ENCODE measurements around the gene PGM5. TPM values are rescaled to one million over a fixed set of nuclear protein-coding genes. Genes with fewer than 3 reads are reported as not detected.

PGM5 gene
- total and polyA plus RNA-seq, 2 donors (not counting 3 experiments of a cell fraction or from before 2014, with no cell fraction given), result 0.14 to 1.9 TPM

DNA sequence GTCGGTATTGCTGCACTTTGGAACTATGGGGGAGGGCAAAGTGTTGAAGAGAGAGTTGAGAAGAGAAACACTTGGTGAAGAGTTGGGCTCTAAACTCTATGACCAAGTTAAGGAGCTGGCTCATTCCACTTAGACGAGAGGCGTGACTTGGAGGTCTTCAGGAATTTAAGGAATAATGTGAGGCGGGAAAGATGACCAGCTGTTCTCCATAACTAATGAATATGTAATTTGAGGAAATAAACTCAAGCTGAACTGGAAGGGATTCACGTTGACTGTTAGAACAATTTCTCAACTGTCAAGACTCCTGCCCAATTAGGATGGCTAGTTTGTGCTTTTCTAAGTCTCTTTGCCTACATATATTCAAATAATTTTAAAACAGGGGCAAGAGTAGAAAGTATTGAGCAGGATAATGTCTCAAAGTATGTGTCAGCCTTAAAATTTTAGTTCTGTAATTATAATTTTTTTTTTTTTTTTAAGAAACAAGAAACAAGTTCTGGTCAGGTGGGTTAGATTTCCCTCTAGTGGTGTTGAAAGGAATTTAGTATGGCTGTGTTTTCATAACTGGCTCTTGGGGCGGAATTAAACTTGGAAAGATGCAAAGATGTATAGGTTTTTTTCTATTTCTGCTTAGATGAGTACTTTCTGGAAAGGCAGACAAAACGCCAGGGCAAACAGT lies 150.9 kb downstream of the PGM5 start:
- peak; percentile 14 for DNase-seq (ENCODE audit: low read depth, low spot score)
- no peak overlapping the region for H3K4me2 ChIP-seq (ENCODE audit: insufficient read depth, low read length)
- dilution Hi-C loops (cut with MboI; ENCODE audit: extremely low pct_ligation_motif_present, low sequenced_read_pairs) (no loop called here), intact Hi-C loops (cut with micrococcal nuclease) (loop anchor here (5.0 kb wide), 1 partner anchor 155 kb away; no protein-coding TSS in a partner anchor)
- H3K27ac ChIP-seq (ENCODE audit: insufficient read depth, low read depth, low read length), result no peak overlapping the region
- no peaks in the 10 kb centered on the region for H3K36me3 ChIP-seq (ENCODE audit: control insufficient read depth in 2 of 2, extremely low read depth in 1 of 2, insufficient read depth in 2 of 2, low read length in 2 of 2)
- no peaks in the 10 kb centered on the region for H4K20me1 ChIP-seq (replicated peaks; ENCODE audit: control insufficient read depth, extremely low read depth, insufficient read depth, low read length)
- H3K79me2 ChIP-seq (ENCODE audit: control insufficient read depth, insufficient read depth, low read length), result no peaks in the 10 kb centered on the region
- FAIRE-seq, result no peak
- no peaks in the 10 kb centered on the region for H3K9me3 ChIP-seq (replicated peaks; ENCODE audit: control insufficient read depth, insufficient read depth, low read length)
- H3K27me3 ChIP-seq (ENCODE audit: control insufficient read depth in 2 of 2, insufficient read depth in 2 of 2, low read length in 2 of 2), result no peaks in the 10 kb centered on the region
- H3K4me3 ChIP-seq (replicated peaks in 1 of 3; ENCODE audit: insufficient read depth in 1 of 3, low read depth in 1 of 3, low read length in 3 of 3), result no peak overlapping the region
- H3K4me1 ChIP-seq (ENCODE audit: control insufficient read depth, extremely low read depth, insufficient read depth, low read length), result no peaks in the 10 kb centered on the region
- no TSS peak for BruUV-seq (replicated peaks)
- ChIA-PET POLR2A (no interaction called here), CTCF (interaction anchor here (1.0 to 1.6 kb wide), 3 partner anchors 9 to 164 kb away, joined by 4 to 5 read pairs (median 5); no protein-coding TSS in a partner anchor)
- no peak overlapping the region for H3K9ac ChIP-seq (replicated peaks; ENCODE audit: extremely low read depth, insufficient read depth, low read length)
- no peaks in the 10 kb centered on the region for H3K9me1 ChIP-seq (replicated peaks; ENCODE audit: control insufficient read depth, extremely low read depth, insufficient read depth, low read length)
- H2AFZ ChIP-seq (ENCODE audit: low read depth, low read length), result no peak overlapping the region
- TF ChIP-seq MYC (IDR thresholded peaks at IDR 0.05; ENCODE audit: low read depth, low read length) (no peak), CTCF (IDR thresholded peaks at IDR 0.05; ENCODE audit: extremely low read depth in 1 of 2, insufficient read depth in 1 of 2, low read depth in 1 of 2, low read length in 2 of 2) (peak; percentile 17 to 26)

GRCh38 chr9:68507806-68508145 lies 151.4 kb downstream of the PGM5 start:
- CTCF ChIA-PET, result interaction anchor here (0.7 to 1.4 kb wide), 3 partner anchors 9 to 61 kb away, joined by 3 to 5 read pairs (median 4); no protein-coding TSS in a partner anchor
- POLR2A ChIA-PET, result no interaction called here
- TF ChIP-seq POLR2AphosphoS5 (IDR thresholded peaks at IDR 0.05; ENCODE audit: insufficient read depth, low read depth, low read length), result no peak
- no peak for TF ChIP-seq FOS (IDR thresholded peaks at IDR 0.05; ENCODE audit: borderline replicate concordance, insufficient read depth, low read length)
- TF ChIP-seq POLR2A (IDR thresholded peaks at IDR 0.05; ENCODE audit: low read depth, low read length), result no peak
- no peak for TF ChIP-seq CTCF (IDR thresholded peaks at IDR 0.05; ENCODE audit: extremely low read depth in 1 of 2, insufficient read depth in 1 of 2, low read depth in 1 of 2, low read length in 2 of 2)
- TF ChIP-seq MAX (IDR thresholded peaks at IDR 0.05; ENCODE audit: insufficient read depth, insufficient read length), result no peak
- TF ChIP-seq JUN (IDR thresholded peaks at IDR 0.05; ENCODE audit: borderline replicate concordance, insufficient read depth, insufficient read length, low read depth), result no peak
- TF ChIP-seq GATA2 (IDR thresholded peaks at IDR 0.05; ENCODE audit: insufficient read depth, insufficient read length, low read depth, low read length), result no peak
- TF ChIP-seq MYC (IDR thresholded peaks at IDR 0.05; ENCODE audit: low read depth, low read length), result no peak
- no peak for TF ChIP-seq EZH2 (IDR thresholded peaks at IDR 0.05; ENCODE audit: borderline replicate concordance, low read depth, low read length, severe bottlenecking)

More at GRCh38 chr9:68507806-68508145, 151.4 kb downstream of the PGM5 start:
- H3K9me3 ChIP-seq (replicated peaks; ENCODE audit: control insufficient read depth, insufficient read depth, low read length), result no peaks in the 10 kb centered on the region
- H3K4me3 ChIP-seq (replicated peaks in 1 of 3; ENCODE audit: insufficient read depth in 1 of 3, low read depth in 1 of 3, low read length in 3 of 3), result no peak overlapping the region
- H3K36me3 ChIP-seq (ENCODE audit: control insufficient read depth in 2 of 2, extremely low read depth in 1 of 2, insufficient read depth in 2 of 2, low read length in 2 of 2), result no peaks in the 10 kb centered on the region
- no peak overlapping the region for H3K9ac ChIP-seq (replicated peaks; ENCODE audit: extremely low read depth, insufficient read depth, low read length)
- BruUV-seq (replicated peaks), result no TSS peak
- intact Hi-C loops (cut with micrococcal nuclease) (loop anchor here (5.0 kb wide), 1 partner anchor 155 kb away; no protein-coding TSS in a partner anchor), dilution Hi-C loops (cut with MboI; ENCODE audit: extremely low pct_ligation_motif_present, low sequenced_read_pairs) (no loop called here)
- H3K79me2 ChIP-seq (ENCODE audit: control insufficient read depth, insufficient read depth, low read length), result no peaks in the 10 kb centered on the region
- H3K27me3 ChIP-seq (ENCODE audit: control insufficient read depth in 2 of 2, insufficient read depth in 2 of 2, low read length in 2 of 2), result no peaks in the 10 kb centered on the region
- H4K20me1 ChIP-seq (replicated peaks; ENCODE audit: control insufficient read depth, extremely low read depth, insufficient read depth, low read length), result no peaks in the 10 kb centered on the region
- FAIRE-seq (no peak), DNase-seq (ENCODE audit: low read depth, low spot score) (no peak)
- no peak overlapping the region for H2AFZ ChIP-seq (ENCODE audit: low read depth, low read length)
- H3K4me2 ChIP-seq (ENCODE audit: insufficient read depth, low read length), result no peak overlapping the region
- no peak overlapping the region for H3K27ac ChIP-seq (ENCODE audit: insufficient read depth, low read depth, low read length)
- H3K4me1 ChIP-seq (ENCODE audit: control insufficient read depth, extremely low read depth, insufficient read depth, low read length), result no peaks in the 10 kb centered on the region
- H3K9me1 ChIP-seq (replicated peaks; ENCODE audit: control insufficient read depth, extremely low read depth, insufficient read depth, low read length), result no peaks in the 10 kb centered on the region
